CD14-positive monocyte (primary cell): ENCODE measurements around the gene PIH1D1. TPM values are rescaled to one million over a fixed set of nuclear protein-coding genes. Genes with fewer than 3 reads are reported as not detected.

ENCODE experiments used
- DNase-seq, 3 donors: peaks; one replicate each; pipeline ENCODE4 v3.0.0-alpha.2; 2011 to 2022
- H2AFZ ChIP-seq: 2 replicates; pipeline ENCODE4 v1.6.0; 2012; ENCODE audit warnings: mild to moderate bottlenecking, low read depth, low read length, inconsistent platforms; ENCODE audit not compliant: insufficient read depth, poor library complexity, severe bottlenecking
- H3K27ac ChIP-seq, 2 donors: 1 replicate in 1 of 2; 2 replicates in 1 of 2; pipeline ENCODE4 v1.5.1; 2012 to 2013; ENCODE audit warnings: low read length in 2 of 2, control low read depth in 1 of 2, inconsistent platforms in 1 of 2, low read depth in 1 of 2, mild to moderate bottlenecking in 1 of 2
- H3K27me3 ChIP-seq, 2 donors: one replicate each; pipeline versions ENCODE4 v1.6.0 to v1.6.1; 2011 to 2013; ENCODE audit warnings: low read length in 2 of 2; ENCODE audit not compliant: control insufficient read depth in 2 of 2, insufficient read depth in 2 of 2
- H3K36me3 ChIP-seq, 2 donors: replicated peaks in 1 of 2; 1 replicate in 1 of 2; 2 replicates in 1 of 2; pipeline versions ENCODE4 v1.5.1 to v1.6.1; 2012 to 2013; ENCODE audit warnings: low read length in 2 of 2, control low read depth in 1 of 2, inconsistent platforms in 1 of 2, mild to moderate bottlenecking in 1 of 2; ENCODE audit not compliant: insufficient read depth in 2 of 2, control insufficient read depth in 1 of 2
- H3K4me1 ChIP-seq, 2 donors: 1 replicate in 1 of 2; 2 replicates in 1 of 2; pipeline versions ENCODE4 v1.5.1 to v1.6.1; 2012 to 2013; ENCODE audit warnings: low read length in 2 of 2, control low read depth in 1 of 2, inconsistent platforms in 1 of 2, mild to moderate bottlenecking in 1 of 2, moderate library complexity in 1 of 2; ENCODE audit not compliant: insufficient read depth in 2 of 2, control insufficient read depth in 1 of 2
- H3K4me2 ChIP-seq: replicated peaks from 2 replicates; pipeline ENCODE3; 2012; ENCODE audit warnings: low read length, moderate library complexity, mild to moderate bottlenecking; ENCODE audit not compliant: poor library complexity, severe bottlenecking; ENCODE audit errors: extremely low read depth
- H3K4me3 ChIP-seq, 3 experiments: fragments of 200-600 bp in 1 of 3; sonication (generic) in 1 of 3; replicated peaks in 1 of 3; 1 replicate in 2 of 3; 2 replicates in 1 of 3; pipeline ENCODE4 v1.5.1; 2011 to 2013; ENCODE audit warnings: low read length in 3 of 3, mild to moderate bottlenecking in 3 of 3, control low read depth in 2 of 3, low read depth in 2 of 3, inconsistent platforms in 1 of 3, moderate library complexity in 1 of 3
- H3K79me2 ChIP-seq: 2 replicates; pipeline ENCODE4 v1.6.0; 2012; ENCODE audit warnings: mild to moderate bottlenecking, control low read depth, inconsistent platforms, low read length, moderate library complexity; ENCODE audit not compliant: insufficient read depth
- H3K9ac ChIP-seq: 2 replicates; pipeline ENCODE4 v1.6.0; 2017; ENCODE audit warnings: low read length, mild to moderate bottlenecking; ENCODE audit not compliant: insufficient read depth, poor library complexity, severe bottlenecking
- H3K9me3 ChIP-seq, 2 donors: replicated peaks in 1 of 2; 1 replicate in 1 of 2; 2 replicates in 1 of 2; pipeline versions ENCODE4 v1.5.1 to v1.6.1; 2012 to 2013; ENCODE audit warnings: low read length in 2 of 2, control low read depth in 1 of 2; ENCODE audit not compliant: control insufficient read depth in 1 of 2, insufficient read depth in 1 of 2
- H4K20me1 ChIP-seq: 2 replicates; pipeline ENCODE4 v1.6.0; 2012; ENCODE audit warnings: mild to moderate bottlenecking, low read length, control low read depth, moderate library complexity; ENCODE audit not compliant: insufficient read depth
- H3K27ac Mint-ChIP-seq, 7 donors: one replicate each; pipeline ENCODE4 v1.8.0; 2020; ENCODE audit warnings: mild to moderate bottlenecking in 7 of 7, mixed read lengths in 7 of 7, moderate library complexity in 6 of 7, inconsistent platforms in 2 of 7
- H3K27me3 Mint-ChIP-seq, 3 donors: one replicate each; pipeline ENCODE4 v1.8.0; 2021 to 2022; ENCODE audit warnings: low read depth in 3 of 3, mild to moderate bottlenecking in 3 of 3, mixed read lengths in 3 of 3, moderate library complexity in 3 of 3, inconsistent platforms in 1 of 3
- H3K36me3 Mint-ChIP-seq, 2 donors: one replicate each; pipeline ENCODE4 v1.8.0; 2020; ENCODE audit warnings: mixed read lengths in 2 of 2, inconsistent platforms in 1 of 2, mild to moderate bottlenecking in 1 of 2
- H3K4me1 Mint-ChIP-seq: one replicate; pipeline ENCODE4 v1.8.0; 2020; ENCODE audit warnings: mild to moderate bottlenecking, mixed read lengths
- H3K4me3 Mint-ChIP-seq, 2 donors: one replicate each; pipeline ENCODE4 v1.8.0; 2020; ENCODE audit warnings: mild to moderate bottlenecking in 2 of 2, mixed read lengths in 2 of 2, moderate library complexity in 1 of 2
- H3K9me3 Mint-ChIP-seq, 7 donors: one replicate each; pipeline ENCODE4 v1.8.0; 2020 to 2022; ENCODE audit warnings: mixed read lengths in 7 of 7, mild to moderate bottlenecking in 6 of 7, moderate library complexity in 6 of 7, inconsistent platforms in 2 of 7
- CTCF ChIP-seq: fragments of 200-600 bp; IDR thresholded peaks from one replicate; pipeline ENCODE4 v1.8.0; 2022; ENCODE audit warnings: antibody characterized with exemption, mild to moderate bottlenecking
- WGBS: methylation state at CpG from one replicate; pipeline ENCODE4 v1.1.5; 2013; ENCODE audit warnings: missing lambda C conversion rate; ENCODE audit not compliant: insufficient coverage; 5-methylcytosine and 5-hydroxymethylcytosine counted together
- intact Hi-C, 2 donors: fragments of 100-400 bp; cut with micrococcal nuclease; formaldehyde crosslinking; loops; one replicate each; pipeline versions ENCODE4 v1.15.0 to v1.15.1; 2023
- polyA plus RNA-seq, 3 donors: library from polyadenylated mRNA; depleted of rRNA in 1 of 3; unstranded in 2 of 3; stranded (reverse) in 1 of 3; fragments of 300-500 nt in 2 of 3; fragments of >200 nt in 1 of 3; fragmentation: Illumina TruSeq in 2 of 3; gene quantifications; 1 replicate in 2 of 3; 2 replicates in 1 of 3; pipeline ENCODE4 v1.2.3, GENCODE V29; 2012 to 2021

Gene PIH1D1
- polyA plus RNA-seq, 3 donors, result 62.3 to 102 (median 83.9) TPM

GRCh38 chr19:49498475-49498874, 46.9 kb upstream of the PIH1D1 start:
- peaks cover 40% of the 10 kb centered on the region for H3K4me1 Mint-ChIP-seq

GRCh38 chr19:49497789-49498103, 46.1 kb upstream of the PIH1D1 start:
- H2AFZ ChIP-seq, result no peak overlapping the region
- Mint-ChIP-seq H3K9me3 (peaks cover 0 to 1% (median 0%) of the 10 kb centered on the region in 7 donors), H3K27me3 (peaks cover 9 to 18% (median 12%) of the 10 kb centered on the region in 3 donors), H3K27ac (peak overlapping the region in 5 of 7 donors; percentile 31 to 99 (median 97)), H3K4me3 (peak overlapping the region in 1 of 2 donors; percentile 91), H3K36me3 (peaks cover 28 to 29% of the 10 kb centered on the region in 2 donors), H3K4me1 (peaks cover 40% of the 10 kb centered on the region)
- peaks cover 47 to 52% of the 10 kb centered on the region in 2 donors for H3K4me1 ChIP-seq
- H3K36me3 ChIP-seq, result peaks cover 26 to 31% of the 10 kb centered on the region in 2 donors
- peaks cover 22% of the 10 kb centered on the region for H3K79me2 ChIP-seq
- WGBS, result 94% methylated on average over 10 of the region's 12 CpGs
- H3K4me2 ChIP-seq, result peak overlapping the region; percentile 90
- no peak for DNase-seq
- no peak overlapping the region for H3K9ac ChIP-seq
- H3K4me3 ChIP-seq, result peak overlapping the region in 1 of 3 experiments; percentile 98
- H4K20me1 ChIP-seq, result peaks cover 32% of the 10 kb centered on the region
- intact Hi-C loops, result loop anchor here (5.0 to 10.0 kb wide), 4 partner anchors 45 to 180 kb away; partner anchors contain the start of genes PRMT1 (in 2 of the 2), ALDH16A1 (in 1 of the 2), PIH1D1 (in 1 of the 2) and RRAS (in 1 of the 2)
- peak overlapping the region in 1 of 2 donors; percentile 92 for H3K27ac ChIP-seq
- H3K27me3 ChIP-seq, result no peaks in the 10 kb centered on the region
- TF ChIP-seq CTCF, result no peak
- H3K9me3 ChIP-seq, result no peaks in the 10 kb centered on the region

More at GRCh38 chr19:49498475-49498874, 46.9 kb upstream of the PIH1D1 start:
- Histone ChIP-seq H2AFZ (no peak overlapping the region), H3K9me3 (no peaks in the 10 kb centered on the region), H3K9ac (no peak overlapping the region), H3K4me1 (peaks cover 47 to 52% of the 10 kb centered on the region in 2 donors), H3K27ac (no peak overlapping the region), H3K4me2 (no peak overlapping the region), H4K20me1 (peaks cover 32% of the 10 kb centered on the region), H3K4me3 (no peak overlapping the region), H3K79me2 (peaks cover 22% of the 10 kb centered on the region), H3K36me3 (peaks cover 26% of the 10 kb centered on the region in 2 donors), H3K27me3 (no peaks in the 10 kb centered on the region)
- Mint-ChIP-seq H3K9me3 (peaks cover 0 to 1% (median 0%) of the 10 kb centered on the region in 7 donors), H3K4me3 (peak overlapping the region in 1 of 2 donors; percentile 52), H3K27me3 (peaks cover 9 to 18% (median 14%) of the 10 kb centered on the region in 3 donors), H3K36me3 (peaks cover 25 to 28% of the 10 kb centered on the region in 2 donors), H3K27ac (no peak overlapping the region)
- no peak for DNase-seq
- 93% methylated on average over 2 of the region's 7 CpGs for WGBS
- intact Hi-C loops, result loop anchor here (5.0 to 10.0 kb wide), 4 partner anchors 46 to 179 kb away; partner anchors contain the start of genes PRMT1 (in 2 of the 2), ALDH16A1 (in 1 of the 2), PIH1D1 (in 1 of the 2) and RRAS (in 1 of the 2)
- TF ChIP-seq CTCF, result no peak
